Stomach (tissue), 9 donors: ENCODE results near the gene CLCN3. TPM values are rescaled to one million over a fixed set of nuclear protein-coding genes. Genes with fewer than 3 reads are reported as not detected.

Source experiments
- DNase-seq, 2 donors: peaks; one replicate each; pipeline versions ENCODE4 v3.0.0 to v3.0.0-alpha.2; 2013 to 2019
- H3K27ac ChIP-seq, 5 donors: fragments of 200-600 bp in 4 of 5; sonication (generic) in 4 of 5; one replicate each; pipeline ENCODE4 v1.5.1; 2013 to 2019; ENCODE audit warnings: mild to moderate bottlenecking in 1 of 5, moderate library complexity in 1 of 5
- H3K27me3 ChIP-seq, 3 donors: fragments of 200-600 bp; sonication (generic); one replicate each; pipeline ENCODE4 v1.5.1; 2017 to 2019; ENCODE audit warnings: mixed run types in 1 of 3
- H3K36me3 ChIP-seq, 4 donors: fragments of 200-600 bp; sonication (generic); 1 replicate in 3 of 4; 2 replicates in 1 of 4; pipeline ENCODE4 v1.5.1; 2016 to 2019
- H3K4me1 ChIP-seq, 4 donors: fragments of 200-600 bp; sonication (generic); one replicate each; pipeline ENCODE4 v1.5.1; 2016 to 2019
- H3K4me3 ChIP-seq, 4 donors: fragments of 200-600 bp; sonication (generic) in 3 of 4; one replicate each; pipeline ENCODE4 v1.5.1; 2016 to 2019; ENCODE audit warnings: mild to moderate bottlenecking in 1 of 4
- H3K9me3 ChIP-seq, 4 donors: fragments of 200-600 bp; sonication (generic); one replicate each; pipeline ENCODE4 v1.5.1; 2016 to 2019
- CTCF ChIP-seq, 7 experiments: fragments of 450-650 bp in 4 of 7; fragments of 200-600 bp in 3 of 7; sonication (generic) in 3 of 7; IDR thresholded peaks; one replicate each; pipeline ENCODE4 v1.5.1; 2016 to 2019; ENCODE audit warnings: antibody characterized with exemption in 7 of 7, control low read depth in 2 of 7, mild to moderate bottlenecking in 1 of 7
- EP300 ChIP-seq: sonication (generic); formaldehyde crosslinking; IDR thresholded peaks from one replicate; pipeline ENCODE4 v1.6.1; 2017; ENCODE audit warnings: antibody characterized with exemption
- POLR2A ChIP-seq, 4 donors: fragments of 450-650 bp; IDR thresholded peaks; one replicate each; pipeline ENCODE4 v1.6.1; 2016; ENCODE audit warnings: antibody characterized with exemption in 4 of 4, control low read depth in 2 of 4, mild to moderate bottlenecking in 1 of 4, moderate library complexity in 1 of 4
- POLR2AphosphoS5 ChIP-seq, 3 donors: sonication (generic); formaldehyde crosslinking; IDR thresholded peaks; one replicate each; pipeline ENCODE4 v1.6.1; 2016; ENCODE audit warnings: antibody characterized with exemption in 3 of 3
- WGBS, 5 donors: extraction: QIAGEN DNeasy Blood & Tissue Kit in 3 of 5; methylation state at CpG; one replicate each; pipeline versions ENCODE4 v1.1.5 to v1.1.7; 2013 to 2018; 5-methylcytosine and 5-hydroxymethylcytosine counted together
- intact Hi-C: fragments of 100-400 bp; cut with DNase I; formaldehyde crosslinking; loops from one replicate; pipeline ENCODE4 v1.15.1; 2023; ENCODE audit warnings: low total_unique reads
- polyA plus RNA-seq, 3 donors: library from polyadenylated mRNA; stranded (reverse); fragments of 200-250 nt; gene quantifications; one replicate each; pipeline ENCODE4 v1.2.3, GENCODE V29; 2013
- total RNA-seq, 5 donors: library from RNA; depleted of rRNA; stranded (reverse); fragments of >200 nt; gene quantifications; one replicate each; pipeline versions ENCODE4 v1.1.0 to v1.2.3, GENCODE V29; 2014 to 2016
- donor health status: healthy with polysubstance abuse.
- donor health status: Bipolar disorder and iron deficiency.
- donor health status: healthy.

The CLCN3 gene
- total and polyA plus RNA-seq, 8 donors = 2.3 to 228 (median 8.9) TPM

GRCh38 chr4:169660929-169661328, 40.6 kb downstream of the CLCN3 start:
- Histone ChIP-seq H3K9me3 (no peaks in the 10 kb centered on the region), H3K36me3 (no peaks in the 10 kb centered on the region), H3K4me1 (peaks cover 13 to 81% (median 50%) of the 10 kb centered on the region in 4 donors), H3K27ac (peak overlapping the region in 4 of 5 donors; percentile 78 to 88 (median 86)), H3K4me3 (peak overlapping the region in 3 of 4 donors; percentile 37 to 42 (median 38)), H3K27me3 (no peaks in the 10 kb centered on the region)
- WGBS, 5 donors = 57 to 67% (median 60%) methylated on average over 3 of the region's 3 CpGs
- TF ChIP-seq EP300 (no peak), POLR2A (IDR thresholded peaks at IDR 0.05) (no peak), POLR2AphosphoS5 (IDR thresholded peaks at IDR 0.05) (no peak), CTCF (IDR thresholded peaks at IDR 0.05) (no peak)
- intact Hi-C loops = no loop called here
- no peak for DNase-seq

GRCh38 chr4:169661761-169662160, 41.4 kb downstream of the CLCN3 start:
- no peaks in the 10 kb centered on the region for H3K27me3 ChIP-seq
- 31 to 74% (median 42%) methylated on average over 1 of the region's 1 CpG for WGBS, 5 donors
- peaks cover 13 to 81% (median 50%) of the 10 kb centered on the region in 4 donors for H3K4me1 ChIP-seq
- H3K27ac ChIP-seq = peak overlapping the region in 4 of 5 donors; percentile 32 to 88 (median 60)
- TF ChIP-seq POLR2AphosphoS5 (IDR thresholded peaks at IDR 0.05) = no peak
- TF ChIP-seq EP300 = no peak
- no peak for TF ChIP-seq POLR2A (IDR thresholded peaks at IDR 0.05)
- TF ChIP-seq CTCF (IDR thresholded peaks at IDR 0.05) = no peak
- no peaks in the 10 kb centered on the region for H3K9me3 ChIP-seq
- no peak for DNase-seq
- H3K36me3 ChIP-seq = peaks cover 0 to 4% (median 0%) of the 10 kb centered on the region in 4 donors
- intact Hi-C loops = no loop called here
- no peak overlapping the region for H3K4me3 ChIP-seq

- intact Hi-C loops = no loop called here
- Histone ChIP-seq H3K36me3 (peaks cover 0 to 4% (median 0%) of the 10 kb centered on the region in 4 donors), H3K4me1 (peaks cover 13 to 81% (median 50%) of the 10 kb centered on the region in 4 donors), H3K27me3 (no peaks in the 10 kb centered on the region), H3K4me3 (no peak overlapping the region), H3K27ac (peak overlapping the region in 3 of 5 donors; percentile 35 to 88 (median 84)), H3K9me3 (no peaks in the 10 kb centered on the region)
- TF ChIP-seq CTCF (IDR thresholded peaks at IDR 0.05) (no peak), EP300 (no peak), POLR2AphosphoS5 (IDR thresholded peaks at IDR 0.05) (no peak), POLR2A (IDR thresholded peaks at IDR 0.05) (no peak)
- WGBS, 5 donors = 61 to 74% (median 68%) methylated on average over 3 of the region's 3 CpGs
- DNase-seq = no peak
Measured at GRCh38 chr4:169662206-169662605, 41.8 kb downstream of the CLCN3 start.

GRCh38 chr4:169663402-169663801, 43.0 kb downstream of the CLCN3 start:
- no peak for DNase-seq
- 86 to 98% (median 94%) methylated on average over 2 of the region's 2 CpGs for WGBS, 5 donors
- Histone ChIP-seq H3K27me3 (no peaks in the 10 kb centered on the region), H3K27ac (peak overlapping the region in 4 of 5 donors; percentile 0 to 65 (median 50)), H3K4me3 (no peak overlapping the region), H3K4me1 (peaks cover 13 to 74% (median 44%) of the 10 kb centered on the region in 4 donors), H3K36me3 (peaks cover 0 to 4% (median 0%) of the 10 kb centered on the region in 4 donors), H3K9me3 (no peaks in the 10 kb centered on the region)
- TF ChIP-seq EP300 = no peak
- TF ChIP-seq POLR2AphosphoS5 (IDR thresholded peaks at IDR 0.05) = no peak
- TF ChIP-seq CTCF (IDR thresholded peaks at IDR 0.05) = no peak
- no peak for TF ChIP-seq POLR2A (IDR thresholded peaks at IDR 0.05)
- intact Hi-C loops = no loop called here
